HG03103 (cell line): Measurements from ENCODE around the gene ITGAV.

Experiments
- ATAC-seq: cut with Tn5 transposase; IDR thresholded peaks from one replicate; pipeline ENCODE4 v1.9.1; 2021; ENCODE audit warnings: low read depth; ENCODE audit not compliant: unreplicated experiment

Gene ITGAV

DNA sequence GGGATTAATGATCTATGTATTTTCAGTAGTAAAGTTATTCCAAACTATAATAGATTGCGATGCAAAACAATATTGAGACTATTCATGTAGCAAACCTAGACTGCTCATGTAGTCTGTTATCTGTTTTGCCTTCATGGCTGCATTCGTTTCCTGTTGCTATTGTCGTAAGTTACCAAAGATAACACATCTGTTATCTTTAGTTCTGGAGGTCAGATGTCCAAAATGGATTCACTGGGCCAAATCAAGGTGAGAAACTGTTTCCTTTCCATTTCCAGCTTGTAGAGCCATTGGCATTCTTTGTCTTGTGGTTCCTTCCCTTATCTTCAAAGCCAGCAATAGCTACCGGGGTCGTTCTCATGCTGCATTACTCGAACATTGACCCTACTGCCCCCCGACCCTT is 20.9 kb downstream of the ITGAV start:
- no peak for ATAC-seq

DNA sequence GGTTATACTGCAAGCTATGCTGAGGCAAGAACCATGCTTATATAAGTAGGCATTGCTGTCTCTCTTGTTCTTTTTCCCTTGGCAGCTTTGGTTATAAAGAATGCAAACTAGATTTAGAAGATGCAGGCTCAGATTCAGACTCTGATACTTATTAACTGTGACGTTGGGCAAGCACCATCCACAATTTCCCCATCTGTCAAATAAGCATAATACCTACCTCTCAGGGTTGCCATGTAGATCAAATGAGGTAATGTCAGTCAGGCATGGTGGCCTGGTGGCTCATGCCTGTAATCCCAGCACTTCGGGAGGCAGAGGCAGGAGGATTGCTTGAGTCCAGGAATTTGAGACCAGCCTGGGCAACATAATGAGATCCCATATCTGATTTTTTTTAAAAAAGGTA is 21.7 kb downstream of the ITGAV start:
- ATAC-seq, result no peak

DNA sequence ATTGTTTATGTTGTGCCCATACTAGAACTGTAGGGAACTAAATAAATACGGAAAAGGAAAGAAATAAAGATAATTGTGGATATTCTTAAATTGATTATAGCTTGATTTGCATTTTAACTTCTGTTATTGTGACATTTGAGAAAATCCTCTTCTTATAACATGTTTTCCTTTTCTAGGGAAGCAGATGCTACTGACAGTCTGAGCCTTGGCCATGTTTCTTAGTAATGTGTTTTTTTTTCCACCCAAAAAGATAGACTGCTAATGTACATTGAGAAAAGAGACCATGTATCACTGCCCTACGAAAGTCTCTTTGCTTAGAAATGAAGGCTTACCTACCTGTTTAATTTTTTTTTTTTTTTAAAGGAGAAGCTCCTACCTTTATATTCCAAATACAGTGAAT is 22.2 kb downstream of the ITGAV start:
- ATAC-seq, result no peak

DNA sequence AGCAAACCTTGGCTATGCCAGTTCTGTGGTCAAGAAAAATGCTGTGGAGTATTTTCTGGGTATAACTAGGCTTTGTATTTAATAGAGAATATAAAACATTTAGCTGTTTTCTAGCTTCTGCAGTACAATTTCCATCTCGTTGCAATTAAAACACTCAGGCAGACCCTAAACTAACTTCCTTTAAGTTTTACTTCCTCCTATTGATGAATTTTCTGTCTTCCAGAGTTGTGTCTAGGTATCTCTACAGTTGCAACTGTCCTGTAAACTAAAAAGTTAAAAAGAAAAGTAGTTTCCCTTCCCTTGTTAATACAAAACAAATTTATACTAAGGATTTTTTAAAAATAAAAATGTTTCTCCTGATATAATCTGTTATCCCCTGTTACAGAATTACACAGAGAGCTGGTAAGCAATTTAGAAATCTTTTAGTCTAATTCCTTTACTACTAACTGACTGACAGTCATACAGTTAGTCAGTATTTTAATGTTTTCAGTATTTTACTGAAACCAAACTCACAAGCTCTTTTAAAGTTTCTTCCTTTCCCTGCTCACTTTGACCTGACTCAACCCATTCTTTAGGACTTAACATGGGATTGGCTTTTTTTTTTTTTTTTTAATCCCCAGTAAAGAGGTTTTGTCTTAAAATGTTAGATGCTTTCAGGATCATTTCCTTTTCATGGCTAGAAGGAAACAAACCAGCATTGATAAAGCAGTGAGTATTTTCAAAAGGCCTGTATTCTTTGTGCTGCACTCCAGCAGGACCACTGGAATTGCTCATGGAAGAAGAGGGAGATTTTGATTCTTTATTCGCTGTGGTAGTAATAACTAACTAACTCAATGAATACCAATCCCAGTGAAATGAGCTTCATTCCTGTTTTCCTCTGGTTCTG is 22.9 kb downstream of the ITGAV start:
- ATAC-seq, result peak; percentile 49

DNA sequence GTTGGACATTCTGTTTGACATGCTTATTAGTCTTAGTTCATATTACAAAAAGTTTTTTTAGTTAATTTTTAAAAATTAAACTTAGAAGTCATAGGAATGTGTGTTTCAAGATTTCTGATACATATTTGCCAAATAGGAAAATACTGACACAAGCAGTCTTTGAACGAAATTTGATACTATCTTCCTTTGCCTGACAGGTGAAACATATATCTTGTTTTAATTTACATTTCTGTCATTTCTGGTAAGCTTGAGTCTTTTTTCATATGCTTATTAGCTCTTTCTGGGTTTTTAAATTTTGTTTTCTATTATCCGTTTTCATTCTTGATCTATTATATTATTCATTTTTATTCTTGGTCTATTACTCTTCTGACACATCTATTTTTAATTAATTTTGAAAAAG is 24.5 kb downstream of the ITGAV start:
- no peak for ATAC-seq

DNA sequence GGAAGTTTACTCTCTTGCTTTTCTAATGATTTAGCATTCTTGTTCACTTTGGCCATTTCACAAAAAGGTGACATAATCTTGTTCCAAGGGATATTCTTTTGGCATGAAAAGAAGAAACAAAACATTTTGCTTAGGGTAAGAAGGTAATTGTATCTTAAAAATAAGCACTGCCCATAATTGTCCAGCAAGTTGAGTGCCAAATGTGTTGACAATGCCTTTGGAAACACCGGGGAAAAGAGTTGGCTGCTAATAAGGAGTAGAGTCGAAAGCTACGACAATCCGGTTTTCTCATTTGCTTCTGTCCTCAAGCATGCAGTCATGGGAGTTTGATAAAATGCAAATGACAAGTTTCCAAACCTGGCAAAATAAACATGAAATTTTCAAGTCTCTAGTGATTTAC is 27.3 kb downstream of the ITGAV start:
- no peak for ATAC-seq

DNA sequence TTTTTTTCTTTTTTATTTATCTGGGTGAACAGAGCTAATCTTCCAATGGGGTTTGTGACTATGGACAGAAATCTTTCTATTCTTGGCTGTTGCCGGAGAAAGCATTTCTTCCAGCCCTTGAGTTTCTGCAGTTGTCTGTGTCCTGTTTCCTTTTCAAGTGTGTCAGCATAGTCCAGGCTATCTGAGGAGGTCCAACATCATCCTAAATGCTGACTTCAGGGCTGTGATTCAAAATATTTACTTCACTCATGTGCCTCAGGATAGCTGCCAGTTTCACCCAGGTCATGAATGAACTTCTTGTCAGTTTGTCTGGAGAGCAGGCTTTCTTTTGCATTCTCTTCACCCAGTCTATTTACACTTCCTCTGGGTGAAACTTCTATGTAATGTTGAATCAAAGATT is 27.9 kb downstream of the ITGAV start:
- no peak for ATAC-seq

DNA sequence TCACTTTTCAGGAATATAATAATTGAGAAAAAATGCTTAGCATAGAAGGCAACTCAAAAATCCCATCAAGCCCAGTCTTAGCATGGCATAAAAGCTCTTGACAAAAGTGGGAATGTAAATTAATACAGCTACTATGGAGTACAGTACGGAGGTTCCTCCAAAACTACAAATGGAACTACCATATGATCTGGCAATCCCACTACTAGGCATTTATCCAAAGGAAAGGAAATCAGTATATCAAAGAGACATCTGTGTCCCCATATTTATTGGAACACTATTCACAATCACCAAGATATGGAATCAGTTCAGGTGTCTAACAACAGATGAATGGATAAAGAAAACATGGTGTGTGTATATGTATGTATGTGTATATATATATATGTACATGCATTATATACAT is 28.8 kb downstream of the ITGAV start:
- ATAC-seq, result no peak

DNA sequence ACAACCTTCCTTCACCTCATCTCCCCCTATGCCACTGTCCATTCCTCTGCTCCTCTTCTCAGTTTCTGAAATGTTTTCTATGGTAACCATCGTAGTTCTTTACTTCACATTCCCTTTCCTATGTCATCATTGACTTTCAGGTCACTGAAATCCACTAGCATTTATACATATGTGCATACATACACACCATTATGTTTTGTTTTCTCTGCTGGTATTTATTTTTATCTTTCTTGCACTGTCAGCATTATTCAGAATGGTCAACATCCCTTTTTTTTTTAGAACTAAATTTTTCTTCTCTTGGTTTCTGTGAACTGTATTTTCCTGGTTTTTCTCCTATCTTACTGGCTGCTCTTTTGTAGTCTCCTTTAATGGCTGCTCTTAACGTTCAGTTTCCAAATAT is 33.2 kb downstream of the ITGAV start:
- no peak for ATAC-seq

DNA sequence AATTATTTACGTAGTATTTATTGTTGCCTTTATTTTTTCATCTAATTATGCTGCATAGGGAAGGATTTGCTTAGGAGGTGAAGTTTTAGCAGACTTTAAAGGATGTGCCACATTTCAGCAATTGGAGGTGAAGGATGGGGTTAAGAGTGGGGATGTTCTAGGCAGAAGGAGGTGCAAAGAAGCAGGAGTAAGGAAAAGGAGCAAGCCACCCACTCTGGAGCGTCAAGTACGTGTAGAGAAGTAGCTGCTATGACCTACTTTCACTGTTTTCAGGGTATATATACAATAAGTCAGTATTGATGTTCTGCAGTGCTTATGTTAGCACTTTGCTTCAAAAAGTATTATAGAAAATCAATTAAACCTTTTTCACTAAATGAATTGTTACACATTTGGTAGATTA is 34.4 kb downstream of the ITGAV start:
- ATAC-seq, result no peak

DNA sequence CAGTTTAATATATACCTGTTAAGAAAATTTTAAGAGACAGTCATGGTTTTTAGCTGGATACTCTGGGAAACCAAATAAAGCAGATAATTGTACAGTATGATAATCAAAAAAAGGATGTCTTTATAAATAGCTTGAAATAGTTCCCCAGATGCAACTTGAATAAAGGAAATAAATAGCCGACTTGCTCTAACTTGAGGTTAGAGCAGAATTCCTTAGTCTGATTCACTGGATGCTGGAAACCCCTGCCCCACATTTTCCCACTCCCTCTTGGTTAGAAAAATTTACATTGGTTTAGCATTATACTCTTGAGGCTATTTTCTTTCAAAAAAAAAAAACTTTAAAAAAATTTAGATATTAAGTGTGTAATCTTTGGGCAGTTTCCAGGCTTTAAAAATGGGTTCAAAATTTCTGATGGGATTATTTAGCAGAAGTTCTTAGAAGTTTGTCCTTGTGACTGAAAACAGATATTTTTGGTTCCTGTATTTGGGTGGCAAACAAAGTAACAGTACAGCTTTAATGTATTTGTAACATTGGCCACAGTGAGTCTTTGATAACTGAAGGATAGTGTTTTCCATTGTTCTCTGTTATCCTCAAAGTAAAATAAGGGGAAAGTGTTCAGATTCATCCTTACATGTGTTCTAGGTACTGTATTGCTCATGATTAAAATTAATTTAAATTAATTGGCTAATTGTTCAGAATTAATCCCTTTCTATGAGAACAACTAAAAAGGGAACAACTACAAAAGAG is 39.6 kb downstream of the ITGAV start:
- ATAC-seq, result no peak

DNA sequence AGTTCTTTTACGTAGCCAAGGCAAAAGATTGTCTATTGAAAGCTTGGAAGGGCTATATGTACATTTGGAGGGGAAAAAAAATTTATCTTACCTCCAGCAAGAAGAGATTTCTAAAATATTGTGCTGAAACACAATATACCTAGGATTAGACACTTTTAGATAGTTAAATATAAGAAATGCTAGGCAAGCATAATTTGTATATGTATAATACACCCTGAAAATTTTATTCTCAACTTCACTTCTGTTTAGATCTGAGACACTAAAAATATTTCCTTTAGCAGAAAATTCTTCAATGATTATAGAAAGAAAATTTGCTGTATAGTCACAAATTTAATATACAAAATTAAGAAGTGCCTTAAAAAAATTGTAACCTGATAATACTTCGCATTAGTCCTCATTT is 42.6 kb downstream of the ITGAV start:
- ATAC-seq, result no peak

DNA sequence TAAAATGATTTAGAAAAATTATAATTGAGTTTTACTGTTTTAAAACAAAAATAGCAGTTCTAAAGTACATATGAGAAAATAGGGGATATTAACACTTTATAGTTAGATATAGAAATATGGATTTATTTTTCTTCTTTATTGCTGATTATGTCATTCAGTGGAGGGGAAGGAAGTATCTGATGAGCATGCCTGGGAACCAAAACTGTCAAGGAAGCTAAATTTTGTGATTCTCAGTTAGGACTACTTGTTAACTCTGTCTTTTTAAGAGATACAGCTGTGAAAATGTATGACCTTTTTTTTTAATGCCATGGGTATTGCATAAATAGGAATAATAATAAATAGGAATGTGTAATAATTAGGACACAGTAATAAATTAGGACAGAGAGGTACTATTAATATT is 44.8 kb downstream of the ITGAV start:
- no peak for ATAC-seq

DNA sequence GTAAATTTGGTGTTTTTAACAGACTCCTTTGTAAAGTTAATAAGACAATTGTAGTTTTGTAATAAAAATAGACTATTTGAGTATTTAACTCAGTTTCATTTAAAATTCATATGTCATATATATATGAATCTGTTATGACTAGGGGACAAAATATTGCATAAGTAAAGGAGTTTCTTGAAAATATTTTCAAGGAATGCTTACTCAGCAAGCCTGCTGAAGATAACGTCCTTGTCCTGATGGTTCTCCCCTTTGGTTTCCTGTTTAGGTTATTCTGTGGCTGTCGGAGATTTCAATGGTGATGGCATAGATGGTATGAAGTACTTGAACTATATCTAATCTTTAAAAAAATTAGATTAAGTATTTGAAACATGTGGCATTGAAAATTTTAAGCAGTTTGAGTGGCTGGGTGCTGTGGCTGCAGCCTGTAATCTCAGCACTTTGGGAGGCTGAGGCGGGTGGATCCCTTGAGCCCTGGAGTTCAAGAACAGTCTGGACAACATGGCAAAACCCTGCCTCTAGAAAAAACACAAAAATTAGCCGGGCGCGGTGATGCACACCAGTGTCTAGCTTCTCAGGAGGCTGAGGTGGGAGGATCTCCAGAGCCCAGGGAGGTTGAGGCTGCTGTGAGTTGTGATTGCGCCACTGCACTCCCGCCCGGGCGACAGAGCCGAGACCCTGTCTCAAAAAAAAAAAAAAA is 47.1 kb downstream of the ITGAV start:
- ATAC-seq, result no peak

DNA sequence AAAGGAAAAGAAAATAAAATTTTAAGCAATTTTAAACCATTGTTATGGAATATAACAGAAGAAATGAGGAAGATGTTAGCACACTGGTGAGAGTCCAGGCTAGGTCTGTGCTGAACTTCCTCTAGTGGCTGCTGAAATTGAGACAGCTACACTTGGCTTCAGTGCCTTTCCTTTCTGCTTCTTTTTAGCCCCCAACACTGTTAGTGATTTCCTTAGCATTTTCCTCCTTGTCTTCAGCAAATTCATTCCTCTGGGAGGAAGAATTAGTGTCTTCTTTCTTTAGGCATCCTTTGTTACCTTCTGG is 47.6 kb downstream of the ITGAV start:
- ATAC-seq, result no peak

DNA sequence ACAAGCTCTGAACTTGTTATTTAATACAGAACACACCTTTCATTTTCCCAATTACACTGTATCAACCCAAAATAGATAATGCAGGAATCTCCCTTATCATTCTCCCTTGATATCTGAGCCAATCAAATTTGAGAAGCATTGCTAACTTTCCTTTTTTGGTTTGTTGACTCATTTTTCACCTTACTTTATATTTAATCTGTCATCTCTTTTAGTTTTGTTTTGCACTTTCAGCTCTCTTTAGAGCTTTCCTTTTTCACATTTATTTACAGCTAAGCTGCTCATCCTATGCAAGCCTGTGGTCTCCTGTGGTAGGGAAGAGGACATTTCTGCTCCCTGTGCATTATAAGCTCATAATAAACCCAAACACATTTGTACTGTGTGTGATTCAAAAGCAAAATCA is 50.1 kb downstream of the ITGAV start:
- ATAC-seq, result peak; percentile 58

DNA sequence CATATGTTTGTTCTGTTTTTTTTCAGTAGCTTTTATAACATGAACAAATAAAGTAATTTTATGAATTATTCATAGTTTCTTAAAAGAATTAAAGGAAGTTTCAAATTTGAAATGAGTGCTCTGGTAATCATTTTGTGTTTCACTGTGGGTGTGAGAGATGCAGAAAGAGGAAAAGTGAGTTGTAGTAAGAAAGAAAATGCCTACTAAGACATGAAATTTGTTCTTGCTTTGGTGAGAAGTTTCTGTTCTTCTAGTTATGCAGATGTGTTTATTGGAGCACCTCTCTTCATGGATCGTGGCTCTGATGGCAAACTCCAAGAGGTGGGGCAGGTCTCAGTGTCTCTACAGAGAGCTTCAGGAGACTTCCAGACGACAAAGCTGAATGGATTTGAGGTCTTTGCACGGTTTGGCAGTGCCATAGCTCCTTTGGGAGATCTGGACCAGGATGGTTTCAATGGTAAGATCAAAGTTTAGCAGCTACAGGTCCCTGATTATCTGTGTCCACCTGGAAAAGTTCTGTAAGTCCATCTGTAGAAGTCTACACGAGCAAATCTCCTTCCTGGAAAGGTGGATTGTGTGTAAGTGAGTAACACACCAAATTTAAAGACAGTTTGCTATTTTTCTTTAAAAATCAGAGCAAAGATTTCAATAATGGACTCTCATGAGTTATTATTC is 51.4 kb downstream of the ITGAV start:
- ATAC-seq, result peak; percentile 2

DNA sequence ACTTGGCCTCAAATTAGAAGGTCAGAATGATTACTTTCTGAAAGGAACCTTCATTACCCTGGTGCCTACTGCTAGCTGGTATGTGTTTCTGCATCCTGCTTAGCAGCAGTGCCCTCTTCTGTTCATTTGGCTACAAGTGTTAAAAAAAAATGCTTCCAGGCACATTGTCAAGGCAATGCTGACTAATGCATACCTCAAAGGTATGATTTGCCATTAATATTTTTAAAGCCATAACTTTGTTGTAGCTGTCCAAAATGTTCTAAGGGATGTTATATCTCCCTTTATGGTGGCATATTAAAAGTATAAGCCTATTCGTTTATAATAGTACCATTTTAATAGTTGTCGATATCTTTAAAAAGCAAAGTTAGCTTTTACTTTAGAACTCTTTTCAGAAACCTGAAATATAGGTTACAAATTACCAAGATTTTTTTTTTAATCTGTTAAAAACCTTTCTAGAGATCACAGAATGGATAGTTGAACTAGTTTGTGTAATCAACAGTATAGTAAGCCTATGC is 52.0 kb downstream of the ITGAV start:
- ATAC-seq, result peak; percentile 82

DNA sequence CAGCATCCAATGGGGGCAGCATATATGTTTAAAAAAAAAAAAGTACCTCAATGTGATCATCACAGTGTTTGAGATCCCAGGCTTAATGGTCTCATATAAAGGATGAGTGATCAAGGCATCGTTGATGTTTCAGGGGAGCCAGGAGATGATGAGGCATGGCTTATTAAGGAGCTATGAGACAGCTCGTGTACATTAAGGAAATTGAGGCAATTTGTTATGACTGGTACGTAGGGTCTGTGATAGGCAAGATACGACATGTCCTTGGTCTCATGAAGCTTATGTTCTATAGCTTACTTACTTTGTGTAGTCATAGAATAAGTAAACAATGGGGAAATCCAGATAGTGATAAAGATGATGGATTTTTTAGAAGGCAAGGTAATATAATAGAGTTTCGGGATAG is 54.9 kb downstream of the ITGAV start:
- ATAC-seq, result no peak

DNA sequence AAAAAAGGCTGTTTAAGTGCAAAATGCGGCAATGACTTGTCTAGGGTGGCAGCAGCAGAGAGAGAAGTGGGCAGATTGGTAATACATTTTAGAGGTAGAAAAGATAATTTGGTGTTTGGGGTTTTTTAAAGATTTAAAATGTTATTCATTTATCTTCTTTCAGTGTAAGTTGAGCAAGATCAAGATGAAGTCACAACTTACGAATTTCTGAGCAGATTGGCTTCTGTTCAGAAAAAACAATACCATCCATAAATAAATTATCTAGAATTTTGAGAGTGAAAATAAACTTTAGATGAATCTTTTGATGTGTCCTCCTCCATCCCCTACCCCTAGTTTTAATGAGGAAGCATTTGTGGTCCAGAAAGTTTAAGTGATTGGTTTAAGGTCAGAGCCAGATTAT is 56.1 kb downstream of the ITGAV start:
- no peak for ATAC-seq

DNA sequence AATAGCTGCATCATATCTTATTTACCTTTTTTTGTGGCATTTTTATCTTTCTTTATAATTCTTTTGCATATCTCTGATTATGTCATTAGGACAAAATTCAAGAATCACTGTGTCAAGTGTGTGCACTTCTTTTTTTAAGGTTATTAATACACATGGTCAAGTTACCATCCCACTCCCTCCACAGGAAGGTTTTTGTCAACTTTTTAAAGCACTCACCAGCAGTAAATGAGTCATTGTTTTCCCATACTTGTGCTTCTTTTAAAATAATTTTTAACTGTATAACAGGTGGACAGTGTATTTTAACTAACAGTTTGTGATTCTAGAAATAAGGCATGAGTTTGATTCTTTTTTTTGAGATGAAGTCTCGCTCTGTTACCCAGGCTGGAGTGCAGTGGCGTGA is 58.3 kb downstream of the ITGAV start:
- no peak for ATAC-seq
